COLO829 (cell line): ENCODE data around the gene POU3F3.
A peak's percentile ranks its signal among the peaks of the same experiment; 100 is the strongest.

ENCODE experiments used
- DNase-seq: peaks from one replicate; pipeline ENCODE4 v3.0.0; 2012; ENCODE audit warnings: low spot score

Gene POU3F3

GRCh38 chr2:104846786-104847585, 6.9 kb upstream of the POU3F3 start:
- DNase-seq: no peak

GRCh38 chr2:104847586-104848160, 6.2 kb upstream of the POU3F3 start:
- DNase-seq: no peak

- no peak for DNase-seq
Observed at GRCh38 chr2:104848526-104848925, 5.4 kb upstream of the POU3F3 start.

GRCh38 chr2:104849101-104849500, 4.8 kb upstream of the POU3F3 start:
- no peak for DNase-seq

GRCh38 chr2:104849618-104850141, 4.2 kb upstream of the POU3F3 start:
- peak; percentile 36 for DNase-seq

- DNase-seq: no peak
Observed at GRCh38 chr2:104850361-104851290, 3.3 kb upstream of the POU3F3 start.

- DNase-seq: no peak
Observed at GRCh38 chr2:104851291-104852089, 2.4 kb upstream of the POU3F3 start.

- DNase-seq: no peak
Observed at GRCh38 chr2:104852090-104852666, 1.7 kb upstream of the POU3F3 start.

- DNase-seq: no peak
Observed at GRCh38 chr2:104854498-104855220, 744 bp downstream of the POU3F3 start.

GRCh38 chr2:104855221-104856085, 1.5 kb downstream of the POU3F3 start:
- DNase-seq: no peak

- DNase-seq: no peak
Observed at GRCh38 chr2:104856086-104856972, 2.4 kb downstream of the POU3F3 start.

- DNase-seq: no peak
Observed at GRCh38 chr2:104856973-104857261, 3.0 kb downstream of the POU3F3 start.

- no peak for DNase-seq
Observed at GRCh38 chr2:104857262-104858005, 3.5 kb downstream of the POU3F3 start.

GRCh38 chr2:104858006-104858978, 4.4 kb downstream of the POU3F3 start:
- no peak for DNase-seq

- DNase-seq: no peak
Observed at GRCh38 chr2:104859291-104859765, 5.4 kb downstream of the POU3F3 start.

- DNase-seq: no peak
Observed at GRCh38 chr2:104859766-104860450, 6.0 kb downstream of the POU3F3 start.
